Left lung (tissue), 10 donors: ENCODE measurements around the gene BTBD9. TPM values are rescaled to one million over a fixed set of nuclear protein-coding genes. Genes with fewer than 3 reads are reported as not detected.

Source experiments
- ATAC-seq: fragments of 200-7000 bp; cut with Tn5 transposase; one replicate; pipeline ENCODE4 v1.9.1; 2020; ENCODE audit warnings: moderate library complexity
- DNase-seq, 4 donors: peaks; one replicate each; pipeline ENCODE4 v3.0.0-alpha.2; 2013 to 2020
- H3K27ac ChIP-seq, 2 donors: fragments of 200-600 bp; sonication (generic) in 1 of 2; one replicate each; pipeline versions ENCODE4 v1.5.0 to v1.8.0; 2020 to 2021
- H3K27me3 ChIP-seq, 2 donors: fragments of 200-600 bp; sonication (generic) in 1 of 2; one replicate each; pipeline versions ENCODE4 v1.5.0 to v1.8.0; 2020 to 2021
- H3K36me3 ChIP-seq, 2 donors: fragments of 200-600 bp; sonication (generic) in 1 of 2; one replicate each; pipeline versions ENCODE4 v1.5.0 to v1.8.0; 2020 to 2021
- H3K4me1 ChIP-seq, 2 donors: fragments of 200-600 bp; one replicate each; pipeline ENCODE4 v1.8.0; 2021
- H3K4me3 ChIP-seq, 2 donors: fragments of 200-600 bp; sonication (generic) in 1 of 2; one replicate each; pipeline versions ENCODE4 v1.5.0 to v1.8.0; 2020 to 2021; ENCODE audit warnings: mild to moderate bottlenecking in 1 of 2
- H3K9me3 ChIP-seq, 2 donors: fragments of 200-600 bp; sonication (generic) in 1 of 2; one replicate each; pipeline versions ENCODE4 v1.5.0 to v1.8.0; 2020 to 2021
- intact Hi-C, 2 donors: fragments of 100-400 bp; cut with DNase I; formaldehyde crosslinking; loops; one replicate each; pipeline versions ENCODE4 v1.11.2 to v1.14.2; 2022
- polyA plus RNA-seq, 6 donors: library from polyadenylated mRNA; unstranded; fragments of 120-200 nt; gene quantifications; one replicate each; pipeline ENCODE4 v1.2.1, GENCODE V29; 2013; ENCODE audit not compliant: insufficient read length in 6 of 6
- total RNA-seq, 2 donors: library from RNA; stranded (reverse); fragmentation: NEBNext Ultra II Directional; extraction: Animal tissue kit (Norgen Biotek cat#: 25700); gene quantifications; one replicate each; pipeline ENCODE4 v1.2.1, GENCODE V29; 2021
- TF ChIP-seq, protein P1 (sequence below), 2 donors: fragments of 200-600 bp; sonication (generic) in 1 of 2; IDR thresholded peaks; one replicate each; pipeline versions ENCODE4 v1.5.0 to v1.8.0; 2021; ENCODE audit warnings: antibody characterized with exemption in 2 of 2
- donor health status: DM: no; HTN: yes; CAD: no.
- donor health status: DM: no; HTN: no; CAD: no.

BTBD9 gene
- total and polyA plus RNA-seq, 8 donors, result 14.2 to 44.0 (median 16.0) TPM

DNA sequence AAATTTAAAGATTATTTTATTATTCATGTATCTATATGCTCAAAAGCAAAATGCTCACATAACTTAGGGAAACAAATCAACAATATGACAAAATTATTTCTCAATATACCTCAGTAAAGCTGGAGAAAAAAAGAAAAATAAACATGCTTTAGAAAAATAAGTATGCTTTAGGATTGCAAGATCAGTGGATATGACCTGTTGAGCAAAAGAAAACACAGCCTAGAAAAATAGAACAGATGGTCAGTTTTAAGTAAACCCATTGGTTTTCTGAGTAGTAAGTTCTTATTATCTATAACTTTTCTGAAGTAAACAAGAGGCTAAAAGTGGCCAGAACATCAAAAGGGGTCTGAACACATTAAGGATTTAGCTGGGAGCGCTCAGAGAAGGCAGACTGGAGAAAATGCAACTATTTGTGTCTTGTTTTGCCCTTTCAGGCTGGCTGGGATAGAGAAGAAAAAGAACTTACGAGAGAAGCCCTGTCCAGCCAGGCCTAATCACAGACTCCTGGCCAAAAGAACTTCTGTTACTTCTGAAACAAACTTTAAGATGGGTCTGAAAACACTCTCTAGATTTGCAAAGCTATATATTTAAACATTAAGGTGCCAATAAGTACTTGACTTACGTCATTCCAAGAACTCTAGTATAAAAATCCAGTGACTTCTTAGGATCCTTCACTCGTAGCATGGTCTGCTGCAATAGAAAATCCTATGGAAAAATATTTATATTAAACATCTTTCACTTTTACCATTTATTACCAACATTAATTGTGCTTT is 46.7 kb upstream of the BTBD9 start:
- ATAC-seq (no peak), DNase-seq (peak in 1 of 4 donors; percentile 21)
- intact Hi-C loops, result no loop called here

DNA sequence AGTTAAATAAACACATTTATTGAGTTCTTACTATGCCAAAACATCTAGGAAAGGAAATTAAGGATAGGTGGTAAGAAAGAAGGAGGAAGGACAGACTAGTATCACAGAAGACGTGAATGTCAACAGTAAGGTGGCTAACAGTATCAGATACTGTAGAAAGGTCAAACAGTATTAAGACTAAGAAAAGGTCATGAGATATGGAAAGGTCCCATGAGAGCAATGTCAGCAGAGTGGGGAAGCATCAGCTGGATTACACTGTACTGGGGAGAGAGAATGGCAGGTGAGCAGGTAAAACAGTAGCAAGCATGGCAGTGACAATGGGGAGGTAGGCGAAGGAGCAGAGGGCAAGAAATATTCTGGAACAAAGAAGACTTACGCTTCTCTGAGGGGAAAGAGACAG is 45.2 kb upstream of the BTBD9 start:
- ATAC-seq, result no peak

More for the DNA sequence above, 46.7 kb upstream of the BTBD9 start:
- Histone ChIP-seq H3K9me3 (no peaks in the 10 kb centered on the region), H3K27me3 (no peaks in the 10 kb centered on the region), H3K4me3 (no peak overlapping the region), H3K36me3 (peaks cover 0 to 33% of the 10 kb centered on the region in 2 donors), H3K4me1 (peaks cover 0 to 4% of the 10 kb centered on the region in 2 donors), H3K27ac (no peak overlapping the region)
- TF ChIP-seq, protein P1, sequence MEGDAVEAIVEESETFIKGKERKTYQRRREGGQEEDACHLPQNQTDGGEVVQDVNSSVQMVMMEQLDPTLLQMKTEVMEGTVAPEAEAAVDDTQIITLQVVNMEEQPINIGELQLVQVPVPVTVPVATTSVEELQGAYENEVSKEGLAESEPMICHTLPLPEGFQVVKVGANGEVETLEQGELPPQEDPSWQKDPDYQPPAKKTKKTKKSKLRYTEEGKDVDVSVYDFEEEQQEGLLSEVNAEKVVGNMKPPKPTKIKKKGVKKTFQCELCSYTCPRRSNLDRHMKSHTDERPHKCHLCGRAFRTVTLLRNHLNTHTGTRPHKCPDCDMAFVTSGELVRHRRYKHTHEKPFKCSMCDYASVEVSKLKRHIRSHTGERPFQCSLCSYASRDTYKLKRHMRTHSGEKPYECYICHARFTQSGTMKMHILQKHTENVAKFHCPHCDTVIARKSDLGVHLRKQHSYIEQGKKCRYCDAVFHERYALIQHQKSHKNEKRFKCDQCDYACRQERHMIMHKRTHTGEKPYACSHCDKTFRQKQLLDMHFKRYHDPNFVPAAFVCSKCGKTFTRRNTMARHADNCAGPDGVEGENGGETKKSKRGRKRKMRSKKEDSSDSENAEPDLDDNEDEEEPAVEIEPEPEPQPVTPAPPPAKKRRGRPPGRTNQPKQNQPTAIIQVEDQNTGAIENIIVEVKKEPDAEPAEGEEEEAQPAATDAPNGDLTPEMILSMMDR (IDR thresholded peaks at IDR 0.05), result no peak

DNA sequence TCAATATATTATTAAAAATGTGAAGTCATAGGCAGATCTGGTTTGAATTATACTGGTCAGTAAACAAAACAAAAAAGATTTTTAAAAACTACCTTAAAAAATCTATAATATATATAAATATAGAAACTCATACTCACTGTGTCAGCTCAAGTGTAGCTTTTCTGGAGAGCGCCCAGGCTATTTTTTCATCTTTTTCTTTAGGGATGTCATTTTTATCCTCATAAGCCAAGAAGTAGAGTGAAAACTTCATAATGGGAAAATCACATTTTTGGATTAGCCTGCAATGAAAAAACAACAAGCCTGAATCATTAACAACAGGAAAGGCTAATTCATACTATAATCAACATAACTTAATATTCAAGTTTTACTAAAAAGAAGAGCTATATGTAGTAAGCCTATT is 44.5 kb upstream of the BTBD9 start:
- intact Hi-C loops, result no loop called here
- H3K27me3 ChIP-seq, result no peaks in the 10 kb centered on the region
- H3K4me3 ChIP-seq, result no peak overlapping the region
- H3K27ac ChIP-seq, result no peak overlapping the region
- H3K4me1 ChIP-seq, result peaks cover 0 to 4% of the 10 kb centered on the region in 2 donors
- ATAC-seq, result no peak
- no peaks in the 10 kb centered on the region for H3K9me3 ChIP-seq
- no peak for DNase-seq
- peaks cover 0 to 47% of the 10 kb centered on the region in 2 donors for H3K36me3 ChIP-seq
- TF ChIP-seq, protein P1 (IDR thresholded peaks at IDR 0.05), result no peak

More for the DNA sequence above, 45.2 kb upstream of the BTBD9 start:
- TF ChIP-seq, protein P1 (IDR thresholded peaks at IDR 0.05), result no peak
- H3K36me3 ChIP-seq, result peaks cover 0 to 45% of the 10 kb centered on the region in 2 donors
- DNase-seq, result no peak
- no peaks in the 10 kb centered on the region for H3K9me3 ChIP-seq
- no peaks in the 10 kb centered on the region for H3K27me3 ChIP-seq
- no peak overlapping the region for H3K27ac ChIP-seq
- peaks cover 0 to 4% of the 10 kb centered on the region in 2 donors for H3K4me1 ChIP-seq
- intact Hi-C loops, result no loop called here
- H3K4me3 ChIP-seq, result no peak overlapping the region

DNA sequence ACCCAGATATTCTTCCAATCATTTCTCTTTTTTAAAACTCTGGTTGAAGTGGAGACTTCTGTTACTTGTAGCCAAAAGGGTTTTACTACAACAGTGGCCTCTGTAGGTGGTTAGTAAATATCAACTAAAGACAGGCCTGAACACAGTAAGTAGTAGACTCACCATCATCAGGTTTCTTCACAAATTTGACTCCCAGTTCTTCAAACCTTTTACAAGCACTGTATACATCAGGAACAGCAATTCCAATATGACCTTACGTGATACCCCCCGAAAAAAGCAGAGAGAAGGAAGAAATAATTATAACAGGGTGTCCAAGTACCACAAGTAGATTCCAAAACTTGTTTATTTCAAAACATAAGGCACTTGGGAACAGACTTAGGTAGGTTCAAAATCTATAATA is 42.1 kb upstream of the BTBD9 start:
- H3K9me3 ChIP-seq, result no peaks in the 10 kb centered on the region
- intact Hi-C loops, result no loop called here
- TF ChIP-seq, protein P1 (IDR thresholded peaks at IDR 0.05), result no peak
- H3K4me3 ChIP-seq, result no peak overlapping the region
- no peak for DNase-seq
- peaks cover 0 to 58% of the 10 kb centered on the region in 2 donors for H3K36me3 ChIP-seq
- H3K4me1 ChIP-seq, result peaks cover 0 to 5% of the 10 kb centered on the region in 2 donors
- ATAC-seq, result no peak
- H3K27me3 ChIP-seq, result no peaks in the 10 kb centered on the region
- H3K27ac ChIP-seq, result no peak overlapping the region

DNA sequence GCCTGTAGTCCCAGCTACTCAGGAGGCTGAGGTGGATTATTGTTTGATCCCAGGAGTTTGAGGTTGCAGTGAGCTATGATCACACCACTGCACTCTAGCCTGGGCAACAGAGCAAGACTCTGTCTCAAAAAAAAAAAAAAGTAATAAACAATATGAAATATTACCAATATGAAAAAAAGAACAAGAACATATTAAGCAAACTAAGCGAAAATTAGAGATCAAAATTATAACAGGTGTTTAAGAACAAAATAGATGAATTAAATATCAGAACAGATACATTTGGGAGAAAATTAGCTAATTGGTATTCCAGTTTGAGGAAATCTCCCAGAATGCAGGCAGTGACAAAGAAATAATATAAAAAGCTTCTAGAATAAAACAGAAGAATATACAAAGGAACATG is 39.9 kb upstream of the BTBD9 start:
- peaks cover 0 to 66% of the 10 kb centered on the region in 2 donors for H3K36me3 ChIP-seq
- DNase-seq (no peak), ATAC-seq (no peak)
- no peaks in the 10 kb centered on the region for H3K27me3 ChIP-seq
- TF ChIP-seq, protein P1 (IDR thresholded peaks at IDR 0.05), result no peak
- H3K4me1 ChIP-seq, result peaks cover 0 to 5% of the 10 kb centered on the region in 2 donors
- intact Hi-C loops, result no loop called here
- H3K9me3 ChIP-seq, result no peaks in the 10 kb centered on the region
- no peak overlapping the region for H3K4me3 ChIP-seq
- no peak overlapping the region for H3K27ac ChIP-seq
